HG03025 (cell line): ENCODE results near the gene RAB6A.

ENCODE experiments used
- ATAC-seq: cut with Tn5 transposase; IDR thresholded peaks from one replicate; pipeline ENCODE4 v1.9.1; 2021; ENCODE audit warnings: mild to moderate bottlenecking, moderate library complexity; ENCODE audit not compliant: unreplicated experiment, low FRiP score

RAB6A gene

GRCh38 chr11:73659961-73660360, 100.9 kb downstream of the RAB6A start:
- ATAC-seq, result no peak

GRCh38 chr11:73656985-73657384, 103.9 kb downstream of the RAB6A start:
- no peak for ATAC-seq

GRCh38 chr11:73655686-73656085, 105.2 kb downstream of the RAB6A start:
- no peak for ATAC-seq

GRCh38 chr11:73654482-73655021, 106.3 kb downstream of the RAB6A start:
- no peak for ATAC-seq

GRCh38 chr11:73653996-73654395, 106.9 kb downstream of the RAB6A start:
- ATAC-seq, result no peak

GRCh38 chr11:73652856-73653559, 107.9 kb downstream of the RAB6A start:
- no peak for ATAC-seq

GRCh38 chr11:73652046-73652730, 108.7 kb downstream of the RAB6A start:
- ATAC-seq, result no peak

GRCh38 chr11:73651661-73652045, 109.2 kb downstream of the RAB6A start:
- no peak for ATAC-seq

GRCh38 chr11:73651252-73651651, 109.6 kb downstream of the RAB6A start:
- no peak for ATAC-seq

- no peak for ATAC-seq
Observed at GRCh38 chr11:73650400-73650799, 110.5 kb downstream of the RAB6A start.

- no peak for ATAC-seq
Observed at GRCh38 chr11:73649206-73649605, 111.7 kb downstream of the RAB6A start.

GRCh38 chr11:73648571-73649046, 112.3 kb downstream of the RAB6A start:
- ATAC-seq, result no peak

GRCh38 chr11:73648121-73648520, 112.8 kb downstream of the RAB6A start:
- no peak for ATAC-seq

GRCh38 chr11:73647459-73648100, 113.3 kb downstream of the RAB6A start:
- ATAC-seq, result peak; percentile 45

- no peak for ATAC-seq
Observed at GRCh38 chr11:73645972-73646631, 114.8 kb downstream of the RAB6A start, which contains the start of gene PLEKHB1. TSS of gene PLEKHB1 (plus strand) at chr11:73646581. CDS start at chr11:73646609, 28 bp downstream.

- ATAC-seq, result no peak
Observed at GRCh38 chr11:73645121-73645969, 115.5 kb downstream of the RAB6A start.

GRCh38 chr11:73641668-73642067, 119.2 kb downstream of the RAB6A start:
- no peak for ATAC-seq

- ATAC-seq, result no peak
Observed at GRCh38 chr11:73640592-73640991, 120.3 kb downstream of the RAB6A start.

GRCh38 chr11:73637012-73637411, 123.9 kb downstream of the RAB6A start:
- ATAC-seq, result no peak

GRCh38 chr11:73636249-73636648, 124.6 kb downstream of the RAB6A start:
- ATAC-seq, result no peak
